HUES6 (cell line): Measurements from ENCODE around the gene BCAP29.
"Not testable (repeated sequence)": the region's sequence is repeated elsewhere in the genome, so short reads cannot be mapped to it uniquely, and the experiment has no call there.

ENCODE experiments used
- H3K27ac ChIP-seq: 2 replicates; pipeline ENCODE4 v1.7.0; 2013; ENCODE audit warnings: low read depth, mild to moderate bottlenecking, low read length, inconsistent platforms
- H3K27me3 ChIP-seq: 2 replicates; pipeline ENCODE4 v1.6.1; 2013; ENCODE audit warnings: low read length; ENCODE audit not compliant: control insufficient read depth, insufficient read depth
- H3K36me3 ChIP-seq: 2 replicates; pipeline ENCODE4 v1.6.1; 2013; ENCODE audit warnings: low read length; ENCODE audit not compliant: control insufficient read depth, insufficient read depth
- H3K4me1 ChIP-seq: 2 replicates; pipeline ENCODE4 v1.6.1; 2013; ENCODE audit warnings: low read length; ENCODE audit not compliant: control insufficient read depth, insufficient read depth
- H3K4me3 ChIP-seq: 2 replicates; pipeline ENCODE4 v1.5.1; 2013; ENCODE audit warnings: low read depth, low read length
- H3K9ac ChIP-seq: one replicate; pipeline ENCODE4 v1.6.1; 2013; ENCODE audit warnings: mild to moderate bottlenecking, low read length
- H3K9me3 ChIP-seq: 2 replicates; pipeline ENCODE4 v1.6.1; 2013; ENCODE audit warnings: low read depth, low read length; ENCODE audit not compliant: control insufficient read depth, insufficient read depth

BCAP29 gene, protein sequence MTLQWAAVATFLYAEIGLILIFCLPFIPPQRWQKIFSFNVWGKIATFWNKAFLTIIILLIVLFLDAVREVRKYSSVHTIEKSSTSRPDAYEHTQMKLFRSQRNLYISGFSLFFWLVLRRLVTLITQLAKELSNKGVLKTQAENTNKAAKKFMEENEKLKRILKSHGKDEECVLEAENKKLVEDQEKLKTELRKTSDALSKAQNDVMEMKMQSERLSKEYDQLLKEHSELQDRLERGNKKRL

DNA sequence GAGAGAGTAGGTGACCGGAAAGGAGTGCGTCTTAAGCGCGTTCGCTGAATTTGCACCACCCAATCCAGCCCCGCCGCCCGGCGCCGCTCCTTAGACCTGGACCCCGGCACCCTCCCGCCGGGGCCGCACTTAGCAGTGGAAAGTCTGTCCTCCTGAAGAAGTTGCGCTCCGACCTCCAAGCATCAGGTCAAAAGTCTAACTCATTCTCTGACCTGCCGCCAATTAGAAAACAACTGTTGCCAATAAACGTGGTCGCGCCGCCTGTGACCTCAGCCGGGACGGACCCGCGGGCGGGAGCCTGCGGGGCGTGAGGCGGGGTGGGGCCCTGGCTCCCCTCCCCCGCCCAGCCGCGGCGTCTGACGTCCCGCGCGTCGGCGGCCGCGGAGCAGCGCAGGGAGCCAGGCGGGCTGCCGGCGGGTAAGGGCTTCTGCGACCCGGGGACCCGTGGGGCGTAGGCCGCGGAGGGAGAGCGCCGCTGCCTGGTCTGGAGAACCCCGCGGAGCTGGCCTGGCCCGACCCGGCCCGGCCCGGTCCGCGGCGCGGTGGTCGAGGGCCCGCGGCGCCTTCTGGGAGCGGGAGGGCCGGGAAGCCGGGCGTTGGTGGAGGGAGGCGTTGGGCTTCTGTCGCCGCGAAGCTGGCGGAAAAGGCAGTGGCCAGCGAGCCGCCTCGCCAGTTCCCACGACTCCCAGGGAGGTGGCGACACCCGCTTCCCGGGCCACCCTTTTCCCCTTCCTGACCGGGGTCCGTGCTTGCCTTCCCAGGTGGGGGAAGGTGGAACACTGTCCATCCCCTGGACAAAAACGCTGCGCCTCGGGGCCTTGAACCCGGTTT is at the start of gene BCAP29:
TSS of gene BCAP29 (plus strand) at position 362 of the 831 bp plus-strand sequence. CDS start 527 bp downstream, outside the sequence.
- Histone ChIP-seq H3K4me1 (no peaks in the 10 kb centered on the region), H3K27ac (peak within 1 kb of the TSS; percentile 8; the same call in 1 of the 2 replicates), H3K9ac (peak within 1 kb of the TSS; percentile 76), H3K4me3 (peak within 1 kb of the TSS; percentile 90), H3K36me3 (peaks cover 24% of the 10 kb centered on the region), H3K9me3 (no peaks in the 10 kb centered on the region), H3K27me3 (no peaks in the 10 kb centered on the region)

DNA sequence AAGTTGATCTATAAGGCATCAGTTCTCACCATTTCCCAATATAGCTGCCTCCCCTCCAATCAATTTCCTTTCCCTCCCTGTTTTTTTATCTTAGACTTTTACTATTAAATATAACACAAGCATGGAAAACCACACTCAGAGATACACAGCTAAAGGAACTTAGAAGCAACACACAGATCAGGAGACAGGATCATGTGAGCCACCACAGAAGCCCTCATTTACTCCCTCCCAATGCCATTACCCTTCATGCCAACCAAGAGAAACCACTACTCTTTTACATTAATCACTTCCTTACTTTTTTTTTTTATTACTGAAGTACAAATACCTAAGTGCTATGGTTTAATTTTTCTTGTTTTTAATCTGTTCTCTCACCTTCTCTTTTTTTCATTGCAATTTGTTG is 49.3 kb upstream of the BCAP29 start:
- no peak overlapping the region for H3K27ac ChIP-seq
- no peaks in the 10 kb centered on the region for H3K9me3 ChIP-seq
- no peak overlapping the region for H3K4me3 ChIP-seq
- peaks cover 3% of the 10 kb centered on the region; the same call in 1 of the 2 replicates for H3K36me3 ChIP-seq
- no peaks in the 10 kb centered on the region for H3K27me3 ChIP-seq
- H3K9ac ChIP-seq = no peak overlapping the region
- peaks cover 12% of the 10 kb centered on the region for H3K4me1 ChIP-seq

DNA sequence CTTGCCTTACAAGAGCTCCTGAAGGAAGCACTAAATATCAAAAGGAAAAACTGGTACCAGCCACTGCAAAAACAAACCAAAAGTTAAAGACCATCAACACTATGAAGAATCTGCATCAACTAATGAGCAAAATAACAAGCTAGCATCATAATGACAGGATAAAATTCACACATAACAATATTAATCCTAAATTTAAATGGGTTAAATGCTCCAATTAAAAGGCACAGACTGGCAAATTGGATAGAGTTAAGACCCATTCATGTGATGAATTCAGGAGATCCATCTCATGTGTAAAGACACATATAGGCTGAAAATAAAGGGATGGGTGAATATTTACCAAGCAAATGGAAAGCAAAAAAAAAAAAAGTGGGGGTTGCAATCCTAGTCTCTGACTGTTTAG is 45.9 kb upstream of the BCAP29 start:
- Histone ChIP-seq H3K36me3 (no peaks in the 10 kb centered on the region; the same call in 1 of the 2 replicates), H3K27ac (no peak overlapping the region), H3K9me3 (no peaks in the 10 kb centered on the region), H3K4me3 (no peak overlapping the region), H3K4me1 (peaks cover 9% of the 10 kb centered on the region), H3K9ac (no peak overlapping the region), H3K27me3 (no peaks in the 10 kb centered on the region)

DNA sequence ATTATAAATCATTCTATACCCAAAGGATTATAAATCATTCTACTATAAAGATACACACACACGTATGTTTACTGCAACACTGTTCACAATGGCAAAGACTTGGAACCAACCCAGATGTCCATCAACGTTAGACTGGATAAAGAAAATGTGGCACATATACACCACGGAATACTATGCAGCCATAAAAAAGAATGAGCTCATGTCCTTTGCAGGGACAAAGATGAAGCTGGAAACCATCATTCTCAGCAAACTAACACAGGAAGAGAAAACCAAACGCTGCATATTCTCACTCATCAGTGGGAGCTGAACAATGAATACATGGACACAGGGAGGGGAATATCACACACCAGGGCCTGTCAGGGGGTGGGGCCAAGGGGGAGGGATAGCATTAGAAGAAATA is 42.8 kb upstream of the BCAP29 start:
- not testable (repeated sequence) for H3K27me3 ChIP-seq, H3K4me1 ChIP-seq, H3K9ac ChIP-seq, H3K36me3 ChIP-seq, H3K27ac ChIP-seq, H3K4me3 ChIP-seq, H3K9me3 ChIP-seq

DNA sequence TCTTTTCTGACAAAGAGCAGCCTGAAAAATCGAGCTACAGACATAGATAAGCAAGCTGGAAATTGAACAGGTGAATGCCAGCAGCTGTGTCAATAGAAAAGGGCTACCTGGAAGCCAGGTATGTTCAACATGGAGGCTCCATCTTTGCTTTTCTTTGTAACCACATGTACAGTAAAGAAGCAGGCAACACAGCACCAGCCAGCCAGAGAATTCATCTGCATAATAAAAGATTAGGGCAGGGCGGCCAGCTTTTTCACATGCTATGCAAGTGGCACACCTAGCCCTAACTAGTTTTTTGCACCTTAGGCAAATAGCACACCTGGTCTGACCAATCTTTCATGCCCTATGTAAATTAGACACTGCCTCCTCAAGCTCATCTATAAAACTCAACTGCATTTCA is 42.0 kb upstream of the BCAP29 start:
- Histone ChIP-seq H3K27ac (no peak overlapping the region), H3K9ac (no peak overlapping the region), H3K4me1 (0 out of 2 replicates have a peak, but pooled peaks cover 5% of the 10 kb centered on the region), H3K9me3 (no peaks in the 10 kb centered on the region), H3K36me3 (no peaks in the 10 kb centered on the region; the same call in 1 of the 2 replicates), H3K4me3 (no peak overlapping the region), H3K27me3 (no peaks in the 10 kb centered on the region)

DNA sequence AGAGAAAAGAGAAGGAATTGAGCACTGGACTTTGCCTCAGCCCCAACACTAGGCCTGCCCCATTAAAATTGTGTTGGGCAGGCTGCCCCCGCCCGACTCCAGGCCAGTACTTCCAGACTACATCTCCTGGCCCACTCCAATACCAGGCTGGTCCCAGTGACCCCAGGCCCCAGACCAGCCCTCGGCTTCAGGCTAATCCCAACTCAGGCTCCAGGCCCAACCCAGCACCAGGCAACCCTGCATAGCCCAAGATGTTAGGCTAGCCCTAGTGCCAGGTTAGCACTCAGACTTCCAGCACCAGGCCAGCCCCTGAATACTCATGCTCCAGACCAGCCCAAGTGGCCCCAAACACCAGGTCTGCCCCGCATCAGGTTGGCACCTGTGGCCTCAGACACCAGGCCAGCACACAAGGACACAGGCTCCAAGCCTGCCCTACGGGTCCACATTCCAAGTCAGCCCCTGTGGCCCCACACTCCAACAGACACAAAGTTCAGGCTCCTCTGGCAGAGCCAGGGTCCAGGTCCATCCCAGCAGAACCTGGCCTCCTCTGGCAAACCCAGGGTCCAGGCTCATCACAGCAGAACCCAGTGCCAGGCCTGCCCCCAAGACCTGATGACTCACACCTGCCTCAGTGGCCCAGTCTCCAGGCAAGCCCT is 36.6 kb upstream of the BCAP29 start:
- Histone ChIP-seq H3K4me1 (0 out of 2 replicates have a peak, but pooled peaks cover under 1% of the 10 kb centered on the region), H3K9ac (no peak overlapping the region), H3K27ac (no peak overlapping the region), H3K4me3 (no peak overlapping the region), H3K9me3 (peaks cover 3% of the 10 kb centered on the region; the same call in 1 of the 2 replicates), H3K36me3 (peaks cover 33% of the 10 kb centered on the region), H3K27me3 (no peaks in the 10 kb centered on the region)

DNA sequence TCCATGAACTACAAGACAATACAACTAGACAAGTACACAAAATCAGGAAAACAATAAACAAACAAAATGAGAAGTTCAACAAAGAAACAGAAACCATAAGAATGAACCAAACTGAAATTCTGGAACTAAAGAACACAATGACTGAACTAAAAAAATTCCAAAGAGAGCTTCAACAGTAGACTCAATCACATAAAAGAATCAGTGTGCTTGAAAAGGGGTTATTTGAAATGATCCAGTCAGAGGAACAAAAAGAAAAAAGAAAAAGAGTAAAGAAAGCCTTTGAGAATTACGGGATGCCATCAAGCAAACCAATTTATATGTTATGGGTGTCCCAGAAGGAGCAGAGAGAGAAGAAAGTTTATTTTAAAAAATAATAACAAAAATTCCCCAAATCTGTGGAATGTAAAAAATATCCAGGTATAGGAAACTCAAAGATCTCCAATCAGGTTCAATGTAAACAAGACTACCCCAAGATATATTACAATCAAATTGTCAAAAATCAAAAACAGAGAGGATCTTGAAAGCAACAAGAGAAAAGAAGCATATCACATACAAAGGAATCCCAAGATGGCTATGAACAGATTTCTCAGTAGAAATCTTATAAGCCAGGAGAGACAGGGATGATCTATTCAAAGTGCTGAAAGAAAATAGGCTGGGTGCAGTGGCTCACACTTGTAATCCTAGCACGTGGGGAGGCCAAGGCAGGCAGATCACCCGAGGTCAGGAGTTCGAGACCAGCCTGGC is 35.0 kb upstream of the BCAP29 start:
- Histone ChIP-seq H3K27me3 (no peaks in the 10 kb centered on the region), H3K4me3 (no peak overlapping the region), H3K9ac (no peak overlapping the region), H3K4me1 (no peaks in the 10 kb centered on the region), H3K36me3 (peaks cover 33% of the 10 kb centered on the region), H3K27ac (no peak overlapping the region), H3K9me3 (peaks cover 3% of the 10 kb centered on the region; the same call in 1 of the 2 replicates)

DNA sequence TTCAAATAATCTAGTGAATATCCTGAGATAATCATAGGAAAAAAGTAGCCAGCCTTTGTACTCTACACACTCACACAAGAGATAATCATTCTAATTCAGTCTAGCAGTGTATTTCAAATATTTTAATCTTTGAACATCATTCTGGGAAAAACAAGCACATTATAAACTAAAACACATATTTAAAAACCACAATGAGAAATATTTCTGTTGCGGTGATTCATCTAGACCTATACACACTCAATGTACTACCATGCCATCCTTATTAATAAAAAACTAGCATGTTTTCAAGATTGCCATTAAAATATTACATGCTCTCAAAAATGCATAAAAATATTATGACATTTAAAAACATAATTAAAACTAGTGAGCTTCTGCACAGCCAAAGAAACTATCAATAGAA is 28.1 kb upstream of the BCAP29 start:
- no peak overlapping the region for H3K9ac ChIP-seq
- H3K4me1 ChIP-seq = no peaks in the 10 kb centered on the region
- H3K27me3 ChIP-seq = no peaks in the 10 kb centered on the region
- no peaks in the 10 kb centered on the region for H3K9me3 ChIP-seq
- no peak overlapping the region for H3K4me3 ChIP-seq
- peaks cover 38% of the 10 kb centered on the region for H3K36me3 ChIP-seq
- no peak overlapping the region for H3K27ac ChIP-seq

DNA sequence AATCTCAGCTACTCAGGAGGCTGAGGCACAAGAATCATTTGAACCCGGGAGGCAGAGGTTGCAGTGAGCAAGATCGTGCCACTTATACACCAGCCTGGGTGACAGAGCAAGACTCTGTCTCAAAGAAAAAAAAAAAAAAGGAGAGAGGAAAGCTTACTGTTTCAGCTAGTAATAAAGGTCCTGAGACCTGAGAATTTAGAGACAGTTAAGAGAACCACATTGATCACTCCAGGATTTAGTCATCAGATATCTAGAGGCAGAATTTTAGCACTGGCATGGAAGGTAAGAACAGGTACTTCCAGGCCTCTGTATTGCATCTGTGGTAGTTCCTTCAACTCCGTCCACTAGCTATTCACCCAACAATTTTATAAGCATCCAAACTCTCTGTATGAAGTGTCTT is 24.2 kb upstream of the BCAP29 start:
- H3K4me1 ChIP-seq = no peaks in the 10 kb centered on the region
- H3K9me3 ChIP-seq = no peaks in the 10 kb centered on the region
- no peak overlapping the region for H3K9ac ChIP-seq
- no peak overlapping the region for H3K4me3 ChIP-seq
- peaks cover 38% of the 10 kb centered on the region for H3K36me3 ChIP-seq
- H3K27me3 ChIP-seq = no peaks in the 10 kb centered on the region
- no peak overlapping the region for H3K27ac ChIP-seq

DNA sequence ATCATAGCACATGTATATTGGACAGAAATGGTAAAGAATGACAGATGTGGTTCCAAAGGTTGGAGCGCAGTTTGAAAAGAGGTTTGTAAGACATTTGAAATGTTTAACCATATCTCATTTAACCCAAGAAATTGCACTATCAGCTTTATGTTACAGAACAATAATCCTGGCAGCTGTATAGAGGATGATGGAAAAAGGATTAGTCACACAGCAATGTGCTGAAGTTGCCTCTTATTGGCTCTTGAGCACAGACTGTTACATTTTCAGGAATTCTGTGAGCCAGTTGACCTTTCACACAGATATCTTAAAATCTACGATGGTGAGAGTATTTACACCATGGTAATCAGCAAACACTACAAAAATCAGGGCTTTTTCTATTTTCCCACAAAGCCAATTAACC is 20.2 kb upstream of the BCAP29 start:
- Histone ChIP-seq H3K4me3 (no peak overlapping the region), H3K27me3 (no peaks in the 10 kb centered on the region), H3K27ac (no peak overlapping the region), H3K9ac (no peak overlapping the region), H3K4me1 (peaks cover 13% of the 10 kb centered on the region), H3K9me3 (no peaks in the 10 kb centered on the region), H3K36me3 (peaks cover 17% of the 10 kb centered on the region)
